Measurements from ENCODE around the gene SCNM1. TPM values are rescaled to one million over a fixed set of nuclear protein-coding genes. Genes with fewer than 3 reads are reported as not detected.
A peak's percentile ranks its signal among the peaks of the same experiment; 100 is the strongest.

Gene SCNM1
- total RNA-seq, 1 donor from 2014 or later: 64.3 TPM

DNA sequence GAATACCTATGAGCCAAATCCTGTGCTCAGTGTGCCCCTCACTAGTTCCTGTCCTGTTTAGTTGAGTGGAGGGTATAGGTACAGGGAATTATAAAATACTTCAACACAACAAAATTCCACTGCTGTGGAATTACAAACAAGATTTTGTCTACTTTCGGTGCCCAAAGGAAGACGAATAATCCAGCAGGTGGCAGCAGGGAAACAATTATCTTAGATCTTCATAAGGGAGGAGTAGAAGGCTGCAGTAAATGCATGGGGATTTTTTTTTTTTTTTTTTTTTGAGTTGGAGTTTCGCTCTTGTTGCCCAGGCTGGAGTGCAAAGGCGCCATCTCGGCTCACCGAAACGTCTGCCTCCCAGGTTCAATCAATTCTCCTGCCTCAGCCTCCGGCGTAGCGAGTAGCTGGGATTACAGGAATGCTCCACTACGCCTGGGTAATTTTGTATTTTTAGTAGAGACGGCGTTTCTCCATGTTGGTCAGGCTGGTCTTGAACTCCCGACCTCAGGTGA is 30.4 kb downstream of the SCNM1 start:
- Mint-ChIP-seq H3K36me3 (ENCODE audit: low read depth, unreplicated experiment) (no peaks in the 10 kb centered on the region), H3K27me3 (ENCODE audit: low read depth, unreplicated experiment) (no peaks in the 10 kb centered on the region), H3K4me1 (ENCODE audit: low read depth, unreplicated experiment) (peaks cover 9% of the 10 kb centered on the region), H3K27ac (ENCODE audit: unreplicated experiment) (peak overlapping the region; percentile 91), H3K4me3 (ENCODE audit: unreplicated experiment) (no peak overlapping the region), H3K9me3 (ENCODE audit: unreplicated experiment) (no peaks in the 10 kb centered on the region)
- Histone ChIP-seq H3K9me3 (ENCODE audit: insufficient read depth, low read depth, low read length) (no peaks in the 10 kb centered on the region), H3K4me3 (ENCODE audit: insufficient read depth, low read depth, low read length) (peak overlapping the region; percentile 1), H3K36me3 (ENCODE audit: insufficient read depth, low read length) (no peaks in the 10 kb centered on the region), H2AFZ (ENCODE audit: low read depth, low read length) (no peak overlapping the region), H3K9ac (ENCODE audit: low read length) (peak overlapping the region; percentile 49), H3K27ac (ENCODE audit: low read depth, low read length) (peak overlapping the region; percentile 66), H3K4me2 (ENCODE audit: low read length) (peak overlapping the region; percentile 28), H4K20me1 (ENCODE audit: insufficient read depth, low read length) (peaks cover 17% of the 10 kb centered on the region), H3K4me1 (ENCODE audit: insufficient read depth, low read length) (peaks cover 15% of the 10 kb centered on the region), H3K79me2 (ENCODE audit: insufficient read depth, low read length) (peaks cover 27% of the 10 kb centered on the region), H3K27me3 (ENCODE audit: insufficient read depth, low read length) (no peaks in the 10 kb centered on the region)
- no peak for TF ChIP-seq EZH2 (IDR thresholded peaks at IDR 0.05; ENCODE audit: insufficient read depth, low read length)
- TF ChIP-seq, protein P1, sequence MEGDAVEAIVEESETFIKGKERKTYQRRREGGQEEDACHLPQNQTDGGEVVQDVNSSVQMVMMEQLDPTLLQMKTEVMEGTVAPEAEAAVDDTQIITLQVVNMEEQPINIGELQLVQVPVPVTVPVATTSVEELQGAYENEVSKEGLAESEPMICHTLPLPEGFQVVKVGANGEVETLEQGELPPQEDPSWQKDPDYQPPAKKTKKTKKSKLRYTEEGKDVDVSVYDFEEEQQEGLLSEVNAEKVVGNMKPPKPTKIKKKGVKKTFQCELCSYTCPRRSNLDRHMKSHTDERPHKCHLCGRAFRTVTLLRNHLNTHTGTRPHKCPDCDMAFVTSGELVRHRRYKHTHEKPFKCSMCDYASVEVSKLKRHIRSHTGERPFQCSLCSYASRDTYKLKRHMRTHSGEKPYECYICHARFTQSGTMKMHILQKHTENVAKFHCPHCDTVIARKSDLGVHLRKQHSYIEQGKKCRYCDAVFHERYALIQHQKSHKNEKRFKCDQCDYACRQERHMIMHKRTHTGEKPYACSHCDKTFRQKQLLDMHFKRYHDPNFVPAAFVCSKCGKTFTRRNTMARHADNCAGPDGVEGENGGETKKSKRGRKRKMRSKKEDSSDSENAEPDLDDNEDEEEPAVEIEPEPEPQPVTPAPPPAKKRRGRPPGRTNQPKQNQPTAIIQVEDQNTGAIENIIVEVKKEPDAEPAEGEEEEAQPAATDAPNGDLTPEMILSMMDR (IDR thresholded peaks at IDR 0.05; ENCODE audit: insufficient read depth, low read depth, low read length): peak; percentile 61
- FAIRE-seq (no peak), DNase-seq (ENCODE audit: low read depth) (peak; percentile 75)

DNA sequence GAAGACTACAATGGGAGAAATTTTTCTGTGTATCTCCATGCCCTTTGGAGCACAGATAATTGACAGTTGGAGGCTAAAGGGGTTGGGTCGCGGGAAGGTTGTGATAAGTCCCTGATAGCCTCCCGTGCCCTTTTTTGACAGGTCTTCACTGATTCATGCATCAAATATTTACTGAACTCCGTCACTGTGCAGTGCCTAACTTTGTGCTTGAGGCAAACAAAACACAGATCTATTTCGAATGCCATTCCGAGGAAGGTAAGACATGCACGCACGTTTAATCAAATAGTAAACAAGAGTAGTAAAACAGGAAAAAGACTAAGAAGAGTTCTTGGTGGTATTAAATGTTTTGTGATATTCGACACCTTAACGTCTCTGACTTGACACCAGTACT is 31.9 kb downstream of the SCNM1 start:
- peak overlapping the region; percentile 95 for H3K4me2 ChIP-seq (ENCODE audit: low read length)

More for the DNA sequence above, 31.9 kb downstream of the SCNM1 start:
- H3K27me3 Mint-ChIP-seq (ENCODE audit: low read depth, unreplicated experiment): no peaks in the 10 kb centered on the region
- peaks cover 24% of the 10 kb centered on the region for H3K4me1 ChIP-seq (ENCODE audit: insufficient read depth, low read length)
- peak overlapping the region; percentile 100 for H3K27ac Mint-ChIP-seq (ENCODE audit: unreplicated experiment)
- peak overlapping the region; percentile 97 for H3K27ac ChIP-seq (ENCODE audit: low read depth, low read length)
- FAIRE-seq: no peak
- H3K9me3 Mint-ChIP-seq (ENCODE audit: unreplicated experiment): no peaks in the 10 kb centered on the region
- H2AFZ ChIP-seq (ENCODE audit: low read depth, low read length): peak overlapping the region; percentile 72
- peaks cover 19% of the 10 kb centered on the region for H3K4me1 Mint-ChIP-seq (ENCODE audit: low read depth, unreplicated experiment)
- H3K27me3 ChIP-seq (ENCODE audit: insufficient read depth, low read length): no peaks in the 10 kb centered on the region
- peak overlapping the region; percentile 99 for H3K4me3 Mint-ChIP-seq (ENCODE audit: unreplicated experiment)
- H3K79me2 ChIP-seq (ENCODE audit: insufficient read depth, low read length): peaks cover 42% of the 10 kb centered on the region
- no peak for TF ChIP-seq EZH2 (IDR thresholded peaks at IDR 0.05; ENCODE audit: insufficient read depth, low read length)
- TF ChIP-seq, protein P1 (IDR thresholded peaks at IDR 0.05; ENCODE audit: insufficient read depth, low read depth, low read length): no peak
- H3K36me3 Mint-ChIP-seq (ENCODE audit: low read depth, unreplicated experiment): peaks cover 2% of the 10 kb centered on the region
- DNase-seq (ENCODE audit: low read depth): no peak
- H3K36me3 ChIP-seq (ENCODE audit: insufficient read depth, low read length): peaks cover 8% of the 10 kb centered on the region
- H3K9ac ChIP-seq (ENCODE audit: low read length): peak overlapping the region; percentile 100
- no peaks in the 10 kb centered on the region for H3K9me3 ChIP-seq (ENCODE audit: insufficient read depth, low read depth, low read length)
- H3K4me3 ChIP-seq (ENCODE audit: insufficient read depth, low read depth, low read length): peak overlapping the region; percentile 98
- H4K20me1 ChIP-seq (ENCODE audit: insufficient read depth, low read length): peaks cover 32% of the 10 kb centered on the region
